CD14-positive monocyte (primary cell): ENCODE data around the gene FGFRL1. TPM values are rescaled to one million over a fixed set of nuclear protein-coding genes. Genes with fewer than 3 reads are reported as not detected.

Experiments
- DNase-seq, 3 donors: peaks; one replicate each; pipeline ENCODE4 v3.0.0-alpha.2; 2011 to 2022
- H2AFZ ChIP-seq: 2 replicates; pipeline ENCODE4 v1.6.0; 2012; ENCODE audit warnings: mild to moderate bottlenecking, low read depth, low read length, inconsistent platforms; ENCODE audit not compliant: insufficient read depth, poor library complexity, severe bottlenecking
- H3K27ac ChIP-seq, 2 donors: 1 replicate in 1 of 2; 2 replicates in 1 of 2; pipeline ENCODE4 v1.5.1; 2012 to 2013; ENCODE audit warnings: low read length in 2 of 2, control low read depth in 1 of 2, inconsistent platforms in 1 of 2, low read depth in 1 of 2, mild to moderate bottlenecking in 1 of 2
- H3K27me3 ChIP-seq, 2 donors: one replicate each; pipeline versions ENCODE4 v1.6.0 to v1.6.1; 2011 to 2013; ENCODE audit warnings: low read length in 2 of 2; ENCODE audit not compliant: control insufficient read depth in 2 of 2, insufficient read depth in 2 of 2
- H3K36me3 ChIP-seq, 2 donors: replicated peaks in 1 of 2; 1 replicate in 1 of 2; 2 replicates in 1 of 2; pipeline versions ENCODE4 v1.5.1 to v1.6.1; 2012 to 2013; ENCODE audit warnings: low read length in 2 of 2, control low read depth in 1 of 2, inconsistent platforms in 1 of 2, mild to moderate bottlenecking in 1 of 2; ENCODE audit not compliant: insufficient read depth in 2 of 2, control insufficient read depth in 1 of 2
- H3K4me1 ChIP-seq, 2 donors: 1 replicate in 1 of 2; 2 replicates in 1 of 2; pipeline versions ENCODE4 v1.5.1 to v1.6.1; 2012 to 2013; ENCODE audit warnings: low read length in 2 of 2, control low read depth in 1 of 2, inconsistent platforms in 1 of 2, mild to moderate bottlenecking in 1 of 2, moderate library complexity in 1 of 2; ENCODE audit not compliant: insufficient read depth in 2 of 2, control insufficient read depth in 1 of 2
- H3K4me2 ChIP-seq: replicated peaks from 2 replicates; pipeline ENCODE3; 2012; ENCODE audit warnings: low read length, moderate library complexity, mild to moderate bottlenecking; ENCODE audit not compliant: poor library complexity, severe bottlenecking; ENCODE audit errors: extremely low read depth
- H3K4me3 ChIP-seq, 3 experiments: fragments of 200-600 bp in 1 of 3; sonication (generic) in 1 of 3; replicated peaks in 1 of 3; 1 replicate in 2 of 3; 2 replicates in 1 of 3; pipeline ENCODE4 v1.5.1; 2011 to 2013; ENCODE audit warnings: low read length in 3 of 3, mild to moderate bottlenecking in 3 of 3, control low read depth in 2 of 3, low read depth in 2 of 3, inconsistent platforms in 1 of 3, moderate library complexity in 1 of 3
- H3K79me2 ChIP-seq: 2 replicates; pipeline ENCODE4 v1.6.0; 2012; ENCODE audit warnings: mild to moderate bottlenecking, control low read depth, inconsistent platforms, low read length, moderate library complexity; ENCODE audit not compliant: insufficient read depth
- H3K9ac ChIP-seq: 2 replicates; pipeline ENCODE4 v1.6.0; 2017; ENCODE audit warnings: low read length, mild to moderate bottlenecking; ENCODE audit not compliant: insufficient read depth, poor library complexity, severe bottlenecking
- H3K9me3 ChIP-seq, 2 donors: replicated peaks in 1 of 2; 1 replicate in 1 of 2; 2 replicates in 1 of 2; pipeline versions ENCODE4 v1.5.1 to v1.6.1; 2012 to 2013; ENCODE audit warnings: low read length in 2 of 2, control low read depth in 1 of 2; ENCODE audit not compliant: control insufficient read depth in 1 of 2, insufficient read depth in 1 of 2
- H4K20me1 ChIP-seq: 2 replicates; pipeline ENCODE4 v1.6.0; 2012; ENCODE audit warnings: mild to moderate bottlenecking, low read length, control low read depth, moderate library complexity; ENCODE audit not compliant: insufficient read depth
- H3K27ac Mint-ChIP-seq, 7 donors: one replicate each; pipeline ENCODE4 v1.8.0; 2020; ENCODE audit warnings: mild to moderate bottlenecking in 7 of 7, mixed read lengths in 7 of 7, moderate library complexity in 6 of 7, inconsistent platforms in 2 of 7
- H3K27me3 Mint-ChIP-seq, 3 donors: one replicate each; pipeline ENCODE4 v1.8.0; 2021 to 2022; ENCODE audit warnings: low read depth in 3 of 3, mild to moderate bottlenecking in 3 of 3, mixed read lengths in 3 of 3, moderate library complexity in 3 of 3, inconsistent platforms in 1 of 3
- H3K36me3 Mint-ChIP-seq, 2 donors: one replicate each; pipeline ENCODE4 v1.8.0; 2020; ENCODE audit warnings: mixed read lengths in 2 of 2, inconsistent platforms in 1 of 2, mild to moderate bottlenecking in 1 of 2
- H3K4me1 Mint-ChIP-seq: one replicate; pipeline ENCODE4 v1.8.0; 2020; ENCODE audit warnings: mild to moderate bottlenecking, mixed read lengths
- H3K4me3 Mint-ChIP-seq, 2 donors: one replicate each; pipeline ENCODE4 v1.8.0; 2020; ENCODE audit warnings: mild to moderate bottlenecking in 2 of 2, mixed read lengths in 2 of 2, moderate library complexity in 1 of 2
- H3K9me3 Mint-ChIP-seq, 7 donors: one replicate each; pipeline ENCODE4 v1.8.0; 2020 to 2022; ENCODE audit warnings: mixed read lengths in 7 of 7, mild to moderate bottlenecking in 6 of 7, moderate library complexity in 6 of 7, inconsistent platforms in 2 of 7
- WGBS: methylation state at CpG from one replicate; pipeline ENCODE4 v1.1.5; 2013; ENCODE audit warnings: missing lambda C conversion rate; ENCODE audit not compliant: insufficient coverage; 5-methylcytosine and 5-hydroxymethylcytosine counted together
- intact Hi-C, 2 donors: fragments of 100-400 bp; cut with micrococcal nuclease; formaldehyde crosslinking; loops; one replicate each; pipeline versions ENCODE4 v1.15.0 to v1.15.1; 2023
- polyA plus RNA-seq, 3 donors: library from polyadenylated mRNA; depleted of rRNA in 1 of 3; unstranded in 2 of 3; stranded (reverse) in 1 of 3; fragments of 300-500 nt in 2 of 3; fragments of >200 nt in 1 of 3; fragmentation: Illumina TruSeq in 2 of 3; gene quantifications; 1 replicate in 2 of 3; 2 replicates in 1 of 3; pipeline ENCODE4 v1.2.3, GENCODE V29; 2012 to 2021
- TF ChIP-seq, protein P1 (sequence below): fragments of 200-600 bp; IDR thresholded peaks from one replicate; pipeline ENCODE4 v1.8.0; 2022; ENCODE audit warnings: antibody characterized with exemption, mild to moderate bottlenecking

The FGFRL1 gene
- polyA plus RNA-seq, 3 donors = 0.17 to 77.7 (median 0.28) TPM

DNA sequence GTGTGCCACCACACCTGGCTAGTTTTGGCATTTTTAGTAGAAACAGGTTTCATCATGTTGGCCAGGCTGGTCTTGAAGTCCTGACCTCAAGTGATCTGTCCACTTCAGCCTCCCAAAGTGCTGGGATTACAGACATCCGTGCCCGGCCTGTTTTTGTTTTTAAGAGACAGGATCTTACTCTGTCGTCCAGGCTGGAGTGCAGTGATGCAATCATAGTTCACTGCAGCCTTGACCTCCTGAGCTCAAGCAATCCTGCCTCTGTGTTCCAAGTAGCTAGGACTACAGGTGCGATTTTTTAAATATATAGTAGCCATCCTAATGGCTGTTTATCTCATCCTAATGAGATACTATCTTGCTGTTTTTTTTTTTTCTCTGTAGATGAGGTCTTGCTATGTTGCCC, 54.3 kb downstream of the FGFRL1 start:
- WGBS = 50% methylated on average over 3 of the region's 4 CpGs
- Histone ChIP-seq H3K9ac (no peak overlapping the region), H4K20me1 (no peaks in the 10 kb centered on the region), H3K9me3 (no peaks in the 10 kb centered on the region), H3K27me3 (peaks cover 0 to 11% of the 10 kb centered on the region in 2 donors), H3K4me3 (no peak overlapping the region), H3K4me2 (no peak overlapping the region), H2AFZ (no peak overlapping the region), H3K36me3 (no peaks in the 10 kb centered on the region), H3K79me2 (no peaks in the 10 kb centered on the region), H3K4me1 (no peaks in the 10 kb centered on the region), H3K27ac (no peak overlapping the region)
- TF ChIP-seq, protein P1, sequence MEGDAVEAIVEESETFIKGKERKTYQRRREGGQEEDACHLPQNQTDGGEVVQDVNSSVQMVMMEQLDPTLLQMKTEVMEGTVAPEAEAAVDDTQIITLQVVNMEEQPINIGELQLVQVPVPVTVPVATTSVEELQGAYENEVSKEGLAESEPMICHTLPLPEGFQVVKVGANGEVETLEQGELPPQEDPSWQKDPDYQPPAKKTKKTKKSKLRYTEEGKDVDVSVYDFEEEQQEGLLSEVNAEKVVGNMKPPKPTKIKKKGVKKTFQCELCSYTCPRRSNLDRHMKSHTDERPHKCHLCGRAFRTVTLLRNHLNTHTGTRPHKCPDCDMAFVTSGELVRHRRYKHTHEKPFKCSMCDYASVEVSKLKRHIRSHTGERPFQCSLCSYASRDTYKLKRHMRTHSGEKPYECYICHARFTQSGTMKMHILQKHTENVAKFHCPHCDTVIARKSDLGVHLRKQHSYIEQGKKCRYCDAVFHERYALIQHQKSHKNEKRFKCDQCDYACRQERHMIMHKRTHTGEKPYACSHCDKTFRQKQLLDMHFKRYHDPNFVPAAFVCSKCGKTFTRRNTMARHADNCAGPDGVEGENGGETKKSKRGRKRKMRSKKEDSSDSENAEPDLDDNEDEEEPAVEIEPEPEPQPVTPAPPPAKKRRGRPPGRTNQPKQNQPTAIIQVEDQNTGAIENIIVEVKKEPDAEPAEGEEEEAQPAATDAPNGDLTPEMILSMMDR = no peak
- H3K27me3 Mint-ChIP-seq = peaks cover 30 to 49% (median 38%) of the 10 kb centered on the region in 3 donors
- no peaks in the 10 kb centered on the region for H3K36me3 Mint-ChIP-seq
- no peak for DNase-seq
- peaks cover 0 to 2% (median 0%) of the 10 kb centered on the region in 7 donors for H3K9me3 Mint-ChIP-seq
- no peaks in the 10 kb centered on the region for H3K4me1 Mint-ChIP-seq
- intact Hi-C loops = no loop called here
- no peak overlapping the region for H3K4me3 Mint-ChIP-seq
- no peak overlapping the region for H3K27ac Mint-ChIP-seq

DNA sequence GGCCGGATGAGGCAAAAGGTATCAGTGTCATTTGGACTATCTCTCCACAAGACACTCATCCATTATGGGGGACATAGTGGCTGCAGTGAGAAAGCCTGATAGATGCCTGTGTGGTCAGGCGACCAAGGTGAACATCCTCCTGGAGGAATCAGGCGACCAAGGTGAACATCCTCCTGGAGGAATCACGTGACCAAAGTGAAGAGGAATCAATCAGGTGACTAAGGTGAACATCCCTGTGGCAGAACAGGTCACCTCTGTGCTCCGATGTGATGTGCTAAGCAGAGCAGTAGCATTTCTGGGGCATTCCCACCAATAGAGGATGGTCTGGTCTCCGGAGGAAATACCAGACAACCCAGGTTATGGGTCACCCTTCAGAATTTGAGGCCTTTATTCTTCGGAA, 58.0 kb downstream of the FGFRL1 start:
- Histone ChIP-seq H3K27ac (no peak overlapping the region), H3K9me3 (no peaks in the 10 kb centered on the region), H3K27me3 (peaks cover 0 to 2% of the 10 kb centered on the region in 2 donors), H4K20me1 (no peaks in the 10 kb centered on the region), H3K79me2 (no peaks in the 10 kb centered on the region), H3K36me3 (no peaks in the 10 kb centered on the region), H3K4me2 (no peak overlapping the region), H2AFZ (no peak overlapping the region), H3K4me1 (no peaks in the 10 kb centered on the region), H3K9ac (no peak overlapping the region), H3K4me3 (no peak overlapping the region)
- Mint-ChIP-seq H3K4me1 (peaks cover 6% of the 10 kb centered on the region), H3K4me3 (no peak overlapping the region), H3K27ac (no peak overlapping the region), H3K9me3 (peaks cover 0 to 2% (median 0%) of the 10 kb centered on the region in 7 donors), H3K36me3 (no peaks in the 10 kb centered on the region), H3K27me3 (peaks cover 28 to 34% (median 29%) of the 10 kb centered on the region in 3 donors)
- TF ChIP-seq, protein P1 = no peak
- intact Hi-C loops = no loop called here
- WGBS = 93% methylated on average over 4 of the region's 7 CpGs
- DNase-seq = no peak
